GM13976 (cell line): Measurements from ENCODE around the gene ZC3H14.

Experiments
- DNase-seq: peaks from one replicate; pipeline ENCODE4 v3.0.0; 2012; ENCODE audit warnings: low spot score
- in situ Hi-C: fragments of 300-500 bp; cut with MboI; formaldehyde crosslinking; loops from one replicate; pipeline ENCODE4 v1.12.0; 2022; ENCODE audit warnings: low sequenced_read_pairs, mixed read lengths, inconsistent platforms; ENCODE audit not compliant: unreplicated experiment
- TF ChIP-seq, protein P1 (sequence below): IDR thresholded peaks from 2 replicates; pipeline ENCODE4 v1.5.1; 2012; ENCODE audit warnings: borderline replicate concordance, mild to moderate bottlenecking; ENCODE audit not compliant: insufficient read depth; ENCODE audit errors: extremely low read depth, missing control alignments, control extremely low read depth

ZC3H14 gene

DNA sequence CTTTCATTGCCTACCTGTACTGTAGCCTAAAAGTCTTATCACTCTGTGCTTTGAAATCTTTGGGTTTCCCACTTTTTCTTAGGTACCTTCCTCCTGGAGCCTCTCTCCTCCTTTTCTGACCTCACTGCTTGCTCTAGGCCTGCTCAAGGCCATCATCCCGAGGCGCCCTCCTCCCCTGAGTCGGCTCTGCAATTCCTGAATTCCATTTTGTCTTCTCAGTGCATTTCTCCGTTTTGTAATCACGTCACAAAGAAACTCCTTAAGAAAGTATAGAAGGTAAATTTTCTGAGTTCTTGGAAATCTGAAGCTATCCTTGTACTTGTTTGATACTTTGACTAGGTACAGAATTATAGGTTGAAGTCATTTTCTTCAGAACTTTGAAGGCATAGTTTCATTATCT, 25.2 kb downstream of the ZC3H14 start:
- TF ChIP-seq, protein P1, sequence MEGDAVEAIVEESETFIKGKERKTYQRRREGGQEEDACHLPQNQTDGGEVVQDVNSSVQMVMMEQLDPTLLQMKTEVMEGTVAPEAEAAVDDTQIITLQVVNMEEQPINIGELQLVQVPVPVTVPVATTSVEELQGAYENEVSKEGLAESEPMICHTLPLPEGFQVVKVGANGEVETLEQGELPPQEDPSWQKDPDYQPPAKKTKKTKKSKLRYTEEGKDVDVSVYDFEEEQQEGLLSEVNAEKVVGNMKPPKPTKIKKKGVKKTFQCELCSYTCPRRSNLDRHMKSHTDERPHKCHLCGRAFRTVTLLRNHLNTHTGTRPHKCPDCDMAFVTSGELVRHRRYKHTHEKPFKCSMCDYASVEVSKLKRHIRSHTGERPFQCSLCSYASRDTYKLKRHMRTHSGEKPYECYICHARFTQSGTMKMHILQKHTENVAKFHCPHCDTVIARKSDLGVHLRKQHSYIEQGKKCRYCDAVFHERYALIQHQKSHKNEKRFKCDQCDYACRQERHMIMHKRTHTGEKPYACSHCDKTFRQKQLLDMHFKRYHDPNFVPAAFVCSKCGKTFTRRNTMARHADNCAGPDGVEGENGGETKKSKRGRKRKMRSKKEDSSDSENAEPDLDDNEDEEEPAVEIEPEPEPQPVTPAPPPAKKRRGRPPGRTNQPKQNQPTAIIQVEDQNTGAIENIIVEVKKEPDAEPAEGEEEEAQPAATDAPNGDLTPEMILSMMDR = no peak
- in situ Hi-C loops = no loop called here
- DNase-seq = no peak

DNA sequence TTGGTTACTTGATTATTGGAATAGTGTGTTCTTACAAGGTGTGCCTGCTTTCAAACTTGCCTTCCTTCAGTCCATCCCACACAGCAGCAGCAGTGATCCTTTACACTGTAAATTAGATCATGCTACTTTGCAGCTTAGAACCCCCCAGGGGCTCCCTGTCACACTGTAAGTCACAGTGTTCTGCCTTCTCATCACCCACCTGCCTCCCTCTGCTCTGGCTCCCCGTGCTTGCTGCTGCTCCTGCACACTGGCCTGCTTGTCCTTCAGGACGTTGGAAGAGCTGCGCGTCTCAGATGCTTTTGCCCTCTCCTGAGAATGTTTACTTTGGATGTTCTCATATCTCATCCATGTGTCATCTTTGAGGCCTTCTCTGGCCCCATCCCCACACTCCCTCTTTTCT, 27.3 kb downstream of the ZC3H14 start:
- TF ChIP-seq, protein P1 = no peak
- in situ Hi-C loops = no loop called here
- no peak for DNase-seq

DNA sequence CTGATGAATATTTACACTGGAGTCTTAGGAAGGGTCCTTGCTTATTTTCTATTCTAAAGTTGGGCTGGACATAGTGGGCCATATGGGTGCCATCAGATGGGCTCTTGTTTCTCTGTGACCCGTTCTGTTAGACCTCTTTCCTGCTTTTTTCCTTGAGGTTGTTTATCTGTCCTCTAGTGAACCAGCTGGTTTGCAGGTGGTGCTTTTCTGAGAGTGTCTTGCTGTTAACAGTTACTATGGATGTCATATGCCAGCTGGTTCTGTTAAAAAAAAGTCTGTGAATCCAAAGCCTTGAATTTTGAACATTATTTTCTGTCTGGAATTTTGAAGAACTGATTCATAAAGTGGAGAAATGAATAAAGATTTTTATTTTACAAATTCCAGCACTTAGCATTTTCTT, 29.2 kb downstream of the ZC3H14 start:
- DNase-seq = no peak
- TF ChIP-seq, protein P1 = no peak
- in situ Hi-C loops = no loop called here

DNA sequence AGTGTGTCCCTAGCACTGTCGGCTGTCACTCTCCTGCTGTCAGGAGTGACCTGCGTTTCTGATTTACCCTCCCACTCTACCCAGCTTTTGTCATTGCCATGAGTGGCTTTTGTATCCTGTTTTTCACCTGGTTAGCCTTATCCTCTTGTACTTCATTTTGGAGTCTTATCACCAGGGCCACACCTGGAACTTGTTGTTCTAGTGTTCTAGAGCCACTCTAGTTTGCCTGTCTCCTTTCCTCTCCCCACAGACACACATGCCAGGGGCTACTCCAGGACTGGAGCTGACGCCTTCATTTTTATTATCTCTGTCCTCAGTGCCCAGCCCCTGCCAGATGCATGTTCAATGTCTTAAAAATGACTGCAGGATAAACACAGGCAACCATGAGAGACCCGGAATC, 34.2 kb downstream of the ZC3H14 start:
- TF ChIP-seq, protein P1 = no peak
- in situ Hi-C loops = no loop called here
- no peak for DNase-seq

DNA sequence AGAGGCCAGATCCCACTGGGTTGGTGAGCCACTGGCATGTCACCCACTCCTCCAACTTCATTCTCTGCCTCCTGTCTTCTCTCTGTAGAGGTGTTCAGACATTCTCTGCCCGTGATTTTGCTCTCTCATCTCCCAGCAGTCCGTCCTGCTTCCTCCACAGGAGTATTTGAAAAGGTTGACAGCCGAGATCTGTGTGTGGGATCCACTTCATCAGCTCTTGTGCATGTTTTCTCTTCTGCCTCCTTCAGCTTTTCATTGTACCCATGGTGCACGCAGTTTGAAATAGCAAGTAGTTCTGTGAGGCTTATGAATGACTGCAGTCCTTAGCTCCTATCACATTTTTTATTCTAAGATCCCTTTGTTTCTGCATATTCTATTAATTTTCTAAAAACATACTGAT, 34.8 kb downstream of the ZC3H14 start:
- in situ Hi-C loops = no loop called here

DNA sequence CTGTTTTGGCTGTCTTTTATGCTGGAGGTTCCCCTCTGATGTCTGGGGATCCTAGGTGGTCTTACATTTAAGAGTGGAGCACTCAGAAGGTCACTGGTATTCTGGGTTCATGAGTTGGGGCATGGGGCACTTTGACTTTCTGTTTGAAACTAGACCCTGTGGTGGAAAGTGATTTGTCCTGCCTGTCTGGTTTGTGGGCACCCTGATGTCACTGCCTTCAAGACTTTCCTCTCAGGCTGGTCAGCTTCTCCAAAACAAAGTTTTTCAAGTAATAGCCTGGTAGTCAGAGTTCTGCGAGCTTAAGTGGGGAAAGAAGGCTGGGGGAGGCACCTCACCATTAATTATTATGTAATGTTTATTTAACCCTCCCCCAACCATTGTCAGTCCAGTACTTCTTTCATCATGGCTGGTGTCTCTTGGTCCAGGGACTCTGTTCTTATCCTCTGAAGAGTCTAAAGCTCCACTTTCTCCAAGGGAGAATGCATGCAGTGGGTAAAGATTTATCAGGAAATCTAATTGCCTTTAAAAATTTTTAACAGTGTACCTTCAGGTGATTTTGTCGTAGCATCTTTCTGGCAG, 35.3 kb downstream of the ZC3H14 start:
- in situ Hi-C loops = no loop called here
- TF ChIP-seq, protein P1 = no peak
- no peak for DNase-seq

More for the DNA sequence above, 34.8 kb downstream of the ZC3H14 start:
- TF ChIP-seq, protein P1 = no peak
- DNase-seq = no peak

DNA sequence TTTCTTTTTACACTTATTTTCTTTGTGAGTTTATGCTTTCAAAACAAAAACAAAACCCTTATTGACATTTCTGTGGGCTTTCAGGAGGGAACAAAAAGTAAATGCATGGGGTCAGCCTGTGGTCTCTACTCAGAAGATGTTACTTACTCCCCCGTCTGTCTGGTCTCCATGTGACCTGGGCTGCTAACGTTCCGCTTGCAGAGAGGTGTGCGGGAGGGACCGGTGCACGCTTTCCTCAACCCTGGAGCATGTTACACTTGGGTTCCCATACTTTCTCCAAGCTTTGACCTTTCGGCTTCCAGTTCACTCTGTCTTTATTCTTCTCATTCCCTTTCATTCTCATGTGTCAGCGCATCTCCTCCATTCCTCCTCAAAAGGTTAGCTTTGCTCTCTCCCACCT, 36.5 kb downstream of the ZC3H14 start:
- DNase-seq = peak; percentile 26
- in situ Hi-C loops = no loop called here
- TF ChIP-seq, protein P1 = no peak
